ENCODE data around the gene KCNQ4. TPM values are rescaled to one million over a fixed set of nuclear protein-coding genes. Genes with fewer than 3 reads are reported as not detected.

The KCNQ4 gene
- 0.17 TPM for polyA plus RNA-seq (2012; ENCODE audit: missing spikeins)

DNA sequence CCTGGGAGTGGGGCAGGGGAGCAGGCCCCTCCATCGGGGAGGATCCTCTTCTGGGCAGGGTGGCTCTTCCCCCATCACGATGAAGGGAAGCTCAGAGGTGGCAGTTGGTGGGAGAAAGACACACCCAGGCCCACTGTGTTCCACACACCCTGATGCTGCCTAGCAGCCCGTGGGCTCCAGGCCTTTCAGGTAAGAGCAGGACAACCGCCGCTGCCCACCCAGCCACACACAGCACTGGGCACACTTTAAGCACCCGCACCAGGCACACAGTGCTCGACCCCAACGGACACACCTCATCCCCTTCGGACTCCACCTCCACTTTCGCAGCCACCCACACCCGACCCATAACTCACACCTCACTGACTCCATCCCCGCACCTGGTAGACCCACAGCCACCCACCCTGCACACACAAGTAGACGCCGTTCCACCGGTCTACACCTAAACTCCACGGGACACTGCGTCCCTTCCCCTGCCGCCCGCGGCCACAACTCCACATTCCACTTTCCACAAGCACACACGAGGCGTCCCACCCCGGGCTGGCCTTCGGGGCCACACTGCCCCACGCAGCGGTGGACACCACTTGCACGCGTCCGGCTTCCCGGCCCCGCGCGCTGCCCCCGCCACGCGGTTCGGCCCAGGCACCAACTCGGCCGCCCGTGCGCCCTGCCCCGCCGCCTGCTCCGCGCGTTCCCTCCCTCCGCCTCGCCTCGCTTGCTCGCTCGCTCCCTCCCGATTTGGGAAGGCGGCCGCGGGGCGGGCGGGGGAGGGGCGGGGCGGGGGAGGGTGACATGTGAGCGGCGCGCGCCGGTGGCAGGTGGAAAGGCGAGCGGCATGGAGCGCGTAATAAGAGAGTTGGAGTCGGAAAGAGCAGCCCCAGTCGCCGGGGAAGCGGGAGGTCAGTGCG is at the start of gene KCNQ4:
Gene KCNQ4, plus strand, starts transcription at position 787 of the 905 bp plus-strand sequence. CDS start 307 bp downstream, outside the sequence.
- peak; percentile 56 for FAIRE-seq
- TF ChIP-seq POLR2A (IDR thresholded peaks at IDR 0.05; ENCODE audit: low read depth, low read length) (no peak), POLR2AphosphoS5 (IDR thresholded peaks at IDR 0.05; ENCODE audit: low read depth, low read length) (no peak), TAF1 (IDR thresholded peaks at IDR 0.05; ENCODE audit: borderline replicate concordance, low read depth, low read length) (no peak)
- DNase-seq (ENCODE audit: insufficient read length), result no peak

DNA sequence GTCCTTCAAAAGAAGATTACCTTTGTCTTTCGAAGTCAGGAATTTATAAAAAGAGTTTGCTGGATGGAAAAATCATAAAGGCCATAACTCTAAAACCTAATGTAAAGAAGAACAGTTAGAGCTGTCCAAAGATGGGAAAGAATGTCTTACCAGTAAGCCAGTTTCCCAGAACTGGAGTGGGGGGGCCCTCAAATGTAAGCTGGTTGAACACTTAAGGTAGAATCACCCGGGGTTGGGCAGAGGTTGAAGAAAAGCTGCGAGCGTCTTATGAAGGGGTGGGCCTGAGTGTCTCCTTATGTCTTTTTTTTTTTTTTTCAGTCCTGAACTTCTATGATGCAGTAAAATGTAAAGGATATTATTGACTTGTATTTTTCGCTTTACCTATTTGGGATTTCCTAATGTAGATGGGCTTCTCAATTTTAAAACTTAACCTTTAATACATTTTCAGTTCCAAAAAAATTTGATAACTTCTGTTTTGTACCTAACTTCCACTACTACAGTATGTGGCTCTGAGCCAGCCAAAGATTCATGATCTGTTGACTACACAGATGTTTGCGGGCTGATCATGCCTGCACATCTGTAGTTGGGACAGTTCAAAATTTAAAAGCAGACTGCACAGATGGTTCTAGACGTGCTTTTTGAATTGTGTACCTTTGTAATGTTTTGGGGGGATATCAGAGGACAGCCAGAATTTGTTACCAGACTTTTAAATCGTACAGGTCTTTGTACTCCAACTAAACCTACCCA is 48.5 kb upstream of the KCNQ4 start:
- DNase-seq (ENCODE audit: insufficient read length) (no peak), FAIRE-seq (no peak)
- TF ChIP-seq TAF1 (IDR thresholded peaks at IDR 0.05; ENCODE audit: borderline replicate concordance, low read depth, low read length), result no peak
- TF ChIP-seq POLR2AphosphoS5 (IDR thresholded peaks at IDR 0.05; ENCODE audit: low read depth, low read length), result no peak
- no peak for TF ChIP-seq POLR2A (IDR thresholded peaks at IDR 0.05; ENCODE audit: low read depth, low read length)

DNA sequence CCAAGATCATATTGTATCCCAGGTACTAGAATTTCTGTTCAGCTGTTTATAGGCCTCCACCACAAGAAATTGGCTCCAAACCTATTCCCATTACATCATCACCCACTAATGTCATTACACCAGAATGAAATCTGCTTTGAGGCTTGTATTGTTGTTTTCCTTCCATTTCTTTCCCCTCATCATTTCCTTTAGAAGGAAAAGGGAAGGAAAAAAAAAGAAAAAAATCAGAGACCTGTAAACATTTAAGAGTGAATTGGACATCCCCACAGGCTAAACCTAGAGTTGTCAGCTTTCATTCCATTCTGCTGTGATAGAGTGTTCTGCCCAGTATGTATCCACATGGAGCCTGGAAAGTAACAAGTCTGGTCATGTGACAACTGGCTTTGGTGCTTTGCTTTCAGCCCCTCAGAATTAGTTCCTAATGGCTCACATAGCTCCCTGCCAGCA is 47.5 kb upstream of the KCNQ4 start:
- no peak for TF ChIP-seq TAF1 (IDR thresholded peaks at IDR 0.05; ENCODE audit: borderline replicate concordance, low read depth, low read length)
- no peak for TF ChIP-seq POLR2AphosphoS5 (IDR thresholded peaks at IDR 0.05; ENCODE audit: low read depth, low read length)
- TF ChIP-seq POLR2A (IDR thresholded peaks at IDR 0.05; ENCODE audit: low read depth, low read length), result no peak
- FAIRE-seq, result peak; percentile 9
- DNase-seq (ENCODE audit: insufficient read length), result no peak

DNA sequence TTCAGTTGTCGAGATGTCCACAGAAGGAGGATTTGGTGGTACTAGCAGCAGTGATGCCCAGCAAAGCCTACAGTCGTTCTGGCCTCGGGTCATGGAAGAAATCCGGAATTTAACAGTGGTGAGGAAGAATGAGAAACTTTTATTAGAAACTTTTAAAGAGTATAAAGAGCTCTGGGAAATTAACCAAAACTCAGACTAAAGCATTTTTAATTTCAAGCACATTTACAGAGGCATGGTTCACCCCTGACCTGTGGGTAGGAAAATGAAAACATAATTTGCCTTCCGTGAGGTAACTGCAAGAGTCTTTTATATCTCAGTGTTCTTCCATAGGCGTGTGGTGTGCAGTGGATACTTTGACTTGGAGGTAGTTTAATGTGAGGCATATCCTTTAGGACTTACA is 44.8 kb upstream of the KCNQ4 start:
- TF ChIP-seq POLR2AphosphoS5 (IDR thresholded peaks at IDR 0.05; ENCODE audit: low read depth, low read length), result no peak
- no peak for TF ChIP-seq TAF1 (IDR thresholded peaks at IDR 0.05; ENCODE audit: borderline replicate concordance, low read depth, low read length)
- TF ChIP-seq POLR2A (IDR thresholded peaks at IDR 0.05; ENCODE audit: low read depth, low read length), result no peak
- no peak for FAIRE-seq
- DNase-seq (ENCODE audit: insufficient read length), result no peak

DNA sequence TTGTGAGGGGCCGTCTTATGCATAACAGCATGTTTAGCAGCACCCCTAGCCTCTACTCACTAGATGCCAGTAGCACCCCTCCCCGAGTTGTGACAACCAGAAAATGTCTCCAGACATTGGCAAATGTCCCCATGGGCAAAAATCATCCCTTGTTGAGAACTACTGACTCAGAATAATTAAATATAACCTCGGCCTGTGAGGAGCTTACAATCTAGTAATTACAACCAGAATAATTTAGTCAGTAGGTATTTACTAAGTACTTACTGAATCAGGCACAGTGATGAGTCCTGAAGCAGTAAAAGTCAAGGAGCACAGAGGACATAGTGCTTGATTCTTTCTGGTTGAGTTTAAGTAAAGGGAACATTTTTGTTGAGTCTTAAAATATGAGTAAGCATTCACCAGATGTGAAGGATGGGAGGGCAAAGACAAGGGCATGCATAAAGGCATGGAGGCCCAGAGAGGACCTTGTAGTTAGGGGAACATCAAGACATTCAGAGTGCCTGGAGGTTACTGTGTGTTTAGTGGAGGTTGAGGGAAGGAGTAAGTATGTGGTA is 44.1 kb upstream of the KCNQ4 start:
- FAIRE-seq (no peak), DNase-seq (ENCODE audit: insufficient read length) (no peak)
- TF ChIP-seq POLR2A (IDR thresholded peaks at IDR 0.05; ENCODE audit: low read depth, low read length) (no peak), TAF1 (IDR thresholded peaks at IDR 0.05; ENCODE audit: borderline replicate concordance, low read depth, low read length) (no peak), POLR2AphosphoS5 (IDR thresholded peaks at IDR 0.05; ENCODE audit: low read depth, low read length) (no peak)

DNA sequence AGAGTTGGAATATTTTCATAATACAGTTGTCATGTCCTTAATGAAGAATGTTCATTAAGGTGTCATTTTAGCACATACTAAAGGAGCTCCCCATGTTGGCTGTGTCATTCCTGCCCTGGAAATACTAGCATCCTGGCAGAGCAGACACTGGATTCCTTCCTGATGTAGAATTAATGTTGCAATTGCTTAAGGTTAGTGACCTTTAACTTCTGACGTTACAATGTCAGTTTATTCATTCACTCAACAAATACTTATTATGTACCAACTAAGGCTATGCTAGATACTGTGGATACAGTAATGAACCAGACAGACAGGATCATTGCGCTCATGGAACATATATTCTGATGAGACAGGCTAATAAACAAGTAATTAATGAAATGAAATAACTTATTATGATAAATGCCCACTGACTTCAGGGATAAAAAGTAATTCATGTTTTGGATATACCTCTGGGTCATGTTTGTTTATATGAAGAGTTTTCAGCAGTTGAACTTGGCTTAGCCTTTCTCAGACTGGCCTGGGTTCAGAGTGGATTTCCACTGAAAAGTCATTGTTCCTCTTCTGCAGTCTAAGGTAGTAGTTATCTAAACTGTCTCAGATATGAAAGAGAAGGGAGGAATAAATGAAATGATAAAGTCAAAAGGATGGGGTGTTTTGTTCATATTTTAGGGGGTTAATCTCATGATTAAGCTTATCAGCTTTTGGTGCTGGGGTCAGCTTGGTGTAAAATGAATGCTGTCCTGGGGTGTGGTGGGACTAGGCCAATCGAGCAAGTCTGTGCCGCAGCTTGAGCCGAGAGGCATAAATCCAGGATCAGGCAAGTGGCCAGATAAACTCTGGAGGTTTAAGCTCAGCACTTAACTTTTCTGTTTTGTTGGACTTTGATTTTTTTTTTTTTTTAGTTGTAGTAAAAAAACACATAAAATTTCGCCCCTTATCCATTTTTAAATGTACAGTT is 43.3 kb upstream of the KCNQ4 start:
- no peak for FAIRE-seq
- no peak for DNase-seq (ENCODE audit: insufficient read length)
- TF ChIP-seq POLR2A (IDR thresholded peaks at IDR 0.05; ENCODE audit: low read depth, low read length), result no peak
- no peak for TF ChIP-seq POLR2AphosphoS5 (IDR thresholded peaks at IDR 0.05; ENCODE audit: low read depth, low read length)
- TF ChIP-seq TAF1 (IDR thresholded peaks at IDR 0.05; ENCODE audit: borderline replicate concordance, low read depth, low read length), result no peak

DNA sequence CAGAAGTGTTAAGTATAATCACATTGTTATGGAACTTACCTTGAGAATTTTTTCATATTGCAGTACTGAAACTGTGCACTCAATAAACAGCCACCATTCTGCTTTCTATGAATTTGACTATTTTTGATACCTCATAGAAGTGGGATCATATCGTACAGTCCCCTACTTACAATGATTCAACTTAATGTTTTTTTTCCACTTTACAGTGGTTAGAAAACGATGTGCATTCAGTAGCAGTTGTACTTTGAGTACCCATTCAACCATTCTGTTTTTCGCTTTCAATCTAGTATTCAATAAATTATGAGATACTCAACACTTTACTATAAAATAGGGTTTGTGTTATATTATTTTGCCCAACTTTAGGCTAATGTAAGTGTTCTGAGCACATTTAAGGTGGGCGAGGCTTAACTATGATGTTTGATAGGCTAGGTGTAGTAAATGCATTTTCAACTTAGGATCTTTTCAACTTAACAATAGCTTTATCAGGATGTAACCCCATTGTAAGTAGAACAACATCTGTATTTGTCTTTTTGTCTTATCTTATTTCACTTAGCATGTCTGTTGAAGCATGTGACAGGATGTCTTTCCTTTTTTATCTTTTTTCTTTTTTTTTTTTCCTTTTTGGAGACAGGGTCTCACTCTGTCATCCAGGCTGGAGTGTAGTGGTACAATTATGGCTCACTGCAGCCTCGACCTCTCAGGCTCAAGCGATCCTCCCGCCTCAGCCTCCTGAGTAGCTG is 42.4 kb upstream of the KCNQ4 start:
- DNase-seq (ENCODE audit: insufficient read length) (no peak), FAIRE-seq (no peak)
- TF ChIP-seq TAF1 (IDR thresholded peaks at IDR 0.05; ENCODE audit: borderline replicate concordance, low read depth, low read length) (no peak), POLR2AphosphoS5 (IDR thresholded peaks at IDR 0.05; ENCODE audit: low read depth, low read length) (no peak), POLR2A (IDR thresholded peaks at IDR 0.05; ENCODE audit: low read depth, low read length) (no peak)

DNA sequence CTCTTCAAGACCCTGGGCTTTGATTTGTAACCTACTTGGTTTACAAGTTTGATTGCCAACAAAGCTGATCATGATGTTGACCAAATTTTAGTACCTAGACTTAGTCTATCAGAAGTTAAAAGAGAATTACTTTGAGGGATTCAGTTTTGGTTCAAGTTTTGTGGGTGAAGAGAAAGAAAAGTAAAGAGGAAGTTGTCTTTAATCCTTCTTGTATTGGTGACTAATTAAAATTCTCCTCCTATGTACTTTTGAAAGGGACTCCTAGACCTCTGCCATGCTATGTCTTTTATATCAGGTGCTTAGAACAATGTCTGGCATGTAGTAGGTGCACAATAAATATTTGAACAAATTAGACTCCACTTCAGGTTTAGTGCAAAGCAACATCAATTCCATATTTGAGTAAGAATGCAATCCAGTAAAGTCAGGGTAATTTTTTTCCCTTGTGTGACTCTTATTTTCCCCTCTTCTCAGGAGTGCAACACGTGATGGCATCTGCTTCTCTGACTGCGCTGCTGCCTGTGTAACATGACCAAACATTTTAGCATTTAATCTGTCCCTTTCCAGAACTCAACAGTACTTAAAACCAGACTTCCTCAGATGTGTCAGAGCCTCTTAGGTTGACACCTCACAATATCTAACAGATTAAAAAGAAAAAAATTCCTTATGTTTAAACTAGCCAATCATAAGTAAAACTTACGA is 41.1 kb upstream of the KCNQ4 start:
- no peak for DNase-seq (ENCODE audit: insufficient read length)
- no peak for FAIRE-seq
- TF ChIP-seq POLR2A (IDR thresholded peaks at IDR 0.05; ENCODE audit: low read depth, low read length) (no peak), TAF1 (IDR thresholded peaks at IDR 0.05; ENCODE audit: borderline replicate concordance, low read depth, low read length) (no peak)

DNA sequence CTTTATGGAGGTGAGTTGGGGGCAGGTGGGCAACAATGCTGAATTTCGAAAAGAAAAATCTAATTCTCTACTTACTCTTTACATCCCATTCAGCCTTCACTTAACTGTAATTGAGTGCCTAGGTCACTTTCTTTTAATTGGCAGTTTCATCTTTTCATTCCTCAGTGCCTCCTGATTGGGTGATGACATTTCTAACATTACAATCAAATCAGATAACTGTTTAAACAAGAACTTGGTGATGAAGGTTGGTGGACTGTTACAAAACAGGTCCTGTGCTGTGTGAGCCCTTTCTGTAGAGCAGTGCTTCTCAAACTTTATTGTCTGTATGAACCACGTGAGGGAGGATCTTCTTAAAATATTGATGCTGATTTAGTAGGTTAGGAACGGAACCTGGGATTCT is 40.1 kb upstream of the KCNQ4 start:
- FAIRE-seq (no peak), DNase-seq (ENCODE audit: insufficient read length) (no peak)
- TF ChIP-seq POLR2A (IDR thresholded peaks at IDR 0.05; ENCODE audit: low read depth, low read length), result no peak
- TF ChIP-seq TAF1 (IDR thresholded peaks at IDR 0.05; ENCODE audit: borderline replicate concordance, low read depth, low read length), result no peak
- TF ChIP-seq POLR2AphosphoS5 (IDR thresholded peaks at IDR 0.05; ENCODE audit: low read depth, low read length), result no peak

Data from GM12892 (cell line).